Rectal smooth muscle tissue (tissue), 1 donor: ENCODE measurements around the gene SERGEF.

ENCODE experiments used
- H3K27ac ChIP-seq: one replicate; pipeline ENCODE4 v1.7.0; 2013; ENCODE audit warnings: low read depth, low read length, inconsistent platforms
- H3K27me3 ChIP-seq: one replicate; pipeline ENCODE4 v1.7.0; 2013; ENCODE audit warnings: low read length; ENCODE audit not compliant: control insufficient read depth, insufficient read depth
- H3K36me3 ChIP-seq: one replicate; pipeline ENCODE4 v1.7.0; 2013; ENCODE audit warnings: low read length; ENCODE audit not compliant: control insufficient read depth, insufficient read depth
- H3K4me1 ChIP-seq: one replicate; pipeline ENCODE4 v1.7.0; 2013; ENCODE audit warnings: low read length; ENCODE audit not compliant: control insufficient read depth, insufficient read depth
- H3K4me3 ChIP-seq: one replicate; pipeline ENCODE4 v1.7.0; 2013; ENCODE audit warnings: low read length
- H3K9ac ChIP-seq: one replicate; pipeline ENCODE4 v1.7.0; 2013; ENCODE audit warnings: low read length

Gene SERGEF

GRCh38 chr11:17968206-17968605 lies 44.6 kb downstream of the SERGEF start:
- Histone ChIP-seq H3K4me1 (no peaks in the 10 kb centered on the region), H3K27ac (no peak overlapping the region), H3K9ac (no peak overlapping the region), H3K4me3 (no peak overlapping the region), H3K27me3 (no peaks in the 10 kb centered on the region), H3K36me3 (peaks cover 2% of the 10 kb centered on the region)

GRCh38 chr11:17967661-17968060 lies 45.2 kb downstream of the SERGEF start:
- H3K36me3 ChIP-seq: peaks cover 2% of the 10 kb centered on the region

GRCh38 chr11:17960091-17960490 lies 52.8 kb downstream of the SERGEF start:
- Histone ChIP-seq H3K27ac (no peak overlapping the region), H3K36me3 (peaks cover 12% of the 10 kb centered on the region), H3K4me3 (no peak overlapping the region)

More at GRCh38 chr11:17967661-17968060, 45.2 kb downstream of the SERGEF start:
- Histone ChIP-seq H3K9ac (no peak overlapping the region), H3K4me1 (no peaks in the 10 kb centered on the region), H3K4me3 (no peak overlapping the region), H3K27me3 (no peaks in the 10 kb centered on the region), H3K27ac (no peak overlapping the region)

GRCh38 chr11:17958446-17958845 lies 54.4 kb downstream of the SERGEF start:
- Histone ChIP-seq H3K9ac (no peak overlapping the region), H3K27me3 (no peaks in the 10 kb centered on the region), H3K4me1 (no peaks in the 10 kb centered on the region), H3K36me3 (peaks cover 12% of the 10 kb centered on the region), H3K4me3 (no peak overlapping the region), H3K27ac (no peak overlapping the region)

More at GRCh38 chr11:17960091-17960490, 52.8 kb downstream of the SERGEF start:
- Histone ChIP-seq H3K27me3 (no peaks in the 10 kb centered on the region), H3K4me1 (no peaks in the 10 kb centered on the region), H3K9ac (no peak overlapping the region)

GRCh38 chr11:17954395-17955252 lies 58.2 kb downstream of the SERGEF start:
- Histone ChIP-seq H3K27ac (no peak overlapping the region), H3K36me3 (peaks cover 8% of the 10 kb centered on the region), H3K9ac (no peak overlapping the region)

GRCh38 chr11:17952487-17952886 lies 60.4 kb downstream of the SERGEF start:
- no peak overlapping the region for H3K9ac ChIP-seq
- no peak overlapping the region for H3K4me3 ChIP-seq
- H3K27me3 ChIP-seq: no peaks in the 10 kb centered on the region
- no peak overlapping the region for H3K27ac ChIP-seq
- peaks cover 8% of the 10 kb centered on the region for H3K36me3 ChIP-seq
- H3K4me1 ChIP-seq: no peaks in the 10 kb centered on the region

More at GRCh38 chr11:17954395-17955252, 58.2 kb downstream of the SERGEF start:
- Histone ChIP-seq H3K27me3 (no peaks in the 10 kb centered on the region), H3K4me1 (no peaks in the 10 kb centered on the region), H3K4me3 (no peak overlapping the region)

GRCh38 chr11:17951685-17952388 lies 61.0 kb downstream of the SERGEF start:
- no peak overlapping the region for H3K27ac ChIP-seq
- no peaks in the 10 kb centered on the region for H3K27me3 ChIP-seq
- peaks cover 8% of the 10 kb centered on the region for H3K36me3 ChIP-seq
- no peak overlapping the region for H3K9ac ChIP-seq
- H3K4me3 ChIP-seq: no peak overlapping the region
- H3K4me1 ChIP-seq: no peaks in the 10 kb centered on the region

- Histone ChIP-seq H3K4me3 (no peak overlapping the region), H3K27ac (no peak overlapping the region), H3K27me3 (no peaks in the 10 kb centered on the region), H3K9ac (no peak overlapping the region), H3K36me3 (peaks cover 7% of the 10 kb centered on the region), H3K4me1 (no peaks in the 10 kb centered on the region)
Measured at GRCh38 chr11:17950644-17951043, 62.2 kb downstream of the SERGEF start.

- H3K36me3 ChIP-seq: peaks cover 3% of the 10 kb centered on the region
- no peaks in the 10 kb centered on the region for H3K27me3 ChIP-seq
Measured at GRCh38 chr11:17948296-17948695, 64.6 kb downstream of the SERGEF start.

GRCh38 chr11:17939542-17939941 lies 73.3 kb downstream of the SERGEF start:
- H3K9ac ChIP-seq: no peak overlapping the region
- no peak overlapping the region for H3K27ac ChIP-seq
- H3K4me1 ChIP-seq: no peaks in the 10 kb centered on the region
- no peaks in the 10 kb centered on the region for H3K27me3 ChIP-seq
- no peak overlapping the region for H3K4me3 ChIP-seq
- no peaks in the 10 kb centered on the region for H3K36me3 ChIP-seq

More at GRCh38 chr11:17948296-17948695, 64.6 kb downstream of the SERGEF start:
- Histone ChIP-seq H3K4me3 (no peak overlapping the region), H3K9ac (no peak overlapping the region), H3K4me1 (no peaks in the 10 kb centered on the region), H3K27ac (no peak overlapping the region)

GRCh38 chr11:17936790-17937189 lies 76.1 kb downstream of the SERGEF start:
- H3K36me3 ChIP-seq: no peaks in the 10 kb centered on the region
- no peak overlapping the region for H3K9ac ChIP-seq
- H3K4me1 ChIP-seq: no peaks in the 10 kb centered on the region
- no peaks in the 10 kb centered on the region for H3K27me3 ChIP-seq
- no peak overlapping the region for H3K27ac ChIP-seq
- H3K4me3 ChIP-seq: no peak overlapping the region

GRCh38 chr11:17934194-17934593 lies 78.7 kb downstream of the SERGEF start:
- H3K4me3 ChIP-seq: no peak overlapping the region
- H3K9ac ChIP-seq: no peak overlapping the region
- no peaks in the 10 kb centered on the region for H3K4me1 ChIP-seq
- H3K36me3 ChIP-seq: no peaks in the 10 kb centered on the region
- H3K27ac ChIP-seq: no peak overlapping the region
- no peaks in the 10 kb centered on the region for H3K27me3 ChIP-seq
